HepG2 (cell line): ENCODE measurements around the gene STK10. TPM values are rescaled to one million over a fixed set of nuclear protein-coding genes. Genes with fewer than 3 reads are reported as not detected.

Experiments
- ATAC-seq: fragments of 200-7000 bp; cut with Tn5 transposase; 3 replicates; pipeline ENCODE4 v1.9.1; 2020; ENCODE audit warnings: mild to moderate bottlenecking, moderate library complexity
- BruUV-seq: library from RNA; stranded (reverse); fragments of 400-500 nt; replicated peaks from 2 replicates; lab custom pipeline; 2021; lab: Mats Ljungman, UMichigan
- CTCF ChIA-PET: fragments of 300-600 bp; formaldehyde crosslinking; extraction: SDS; loops from one replicate; lab custom pipeline; 2021; ENCODE audit warnings: low total read pairs, inconsistent platforms, low intra/inter-chr PET ratio; lab: Yijun Ruan, JAX
- POLR2A ChIA-PET: fragments of 350-600 bp; sonication (Branson Sonifier 250); formaldehyde crosslinking; loops from one replicate; lab custom pipeline; 2020; ENCODE audit warnings: antibody characterized with exemption, inconsistent platforms; lab: Yijun Ruan, JAX
- DNase-seq: peaks from one replicate; pipeline ENCODE4 v3.0.0-alpha.2; 2015; ENCODE audit warnings: low spot score
- FAIRE-seq: peaks from 3 replicates; lab custom pipeline; 2011; peaks lifted over from hg19 to GRCh38; lab: Jason Lieb, UNC
- H2AFZ ChIP-seq: one replicate; pipeline ENCODE4 v1.6.1; 2011; ENCODE audit warnings: low read length, inconsistent platforms
- H3K27ac ChIP-seq: fragments of 300-600 bp; 3 replicates; pipeline ENCODE4 v1.8.0; 2011; ENCODE audit warnings: mixed run types, mild to moderate bottlenecking, mixed read lengths, low read length, inconsistent platforms; ENCODE audit not compliant: insufficient read depth; ENCODE audit errors: extremely low read length
- H3K27me3 ChIP-seq, 2 experiments: fragments of 200-600 bp in 1 of 2; 2 replicates in 1 of 2; 3 replicates in 1 of 2; pipeline versions ENCODE4 v1.6.0 to v1.8.0; 2011; ENCODE audit warnings: low read length in 2 of 2, mild to moderate bottlenecking in 2 of 2, moderate library complexity in 2 of 2, inconsistent platforms in 1 of 2; ENCODE audit not compliant: insufficient read depth in 2 of 2, control insufficient read depth in 1 of 2
- H3K36me3 ChIP-seq, 2 experiments: fragments of 200-600 bp in 1 of 2; replicated peaks in 1 of 2; 2 replicates in 1 of 2; 3 replicates in 1 of 2; pipeline versions ENCODE4 v1.5.1 to v1.8.0; 2011; ENCODE audit warnings: low read length in 2 of 2, inconsistent platforms in 1 of 2; ENCODE audit not compliant: insufficient read depth in 2 of 2, control insufficient read depth in 1 of 2
- H3K4me1 ChIP-seq: 2 replicates; pipeline ENCODE4 v1.5.1; 2012; ENCODE audit warnings: low read length, inconsistent platforms; ENCODE audit not compliant: insufficient read depth
- H3K4me2 ChIP-seq: 2 replicates; pipeline ENCODE4 v1.6.0; 2011; ENCODE audit warnings: low read depth, low read length, inconsistent platforms
- H3K4me3 ChIP-seq, 3 experiments: fragments of 200-600 bp in 1 of 3; sonication (generic), shearing (Covaris generic) in 1 of 3; replicated peaks in 1 of 3; 2 replicates each; pipeline ENCODE4 v1.5.1; 2011 to 2016; ENCODE audit warnings: low read length in 3 of 3, inconsistent platforms in 2 of 3, low read depth in 2 of 3, mild to moderate bottlenecking in 2 of 3, control low read depth in 1 of 3, mixed read lengths in 1 of 3; ENCODE audit not compliant: insufficient read depth in 1 of 3
- H3K79me2 ChIP-seq: one replicate; pipeline ENCODE4 v1.6.1; 2011; ENCODE audit warnings: low read length, inconsistent platforms; ENCODE audit not compliant: insufficient read depth
- H3K9ac ChIP-seq: 2 replicates; pipeline ENCODE4 v1.6.0; 2011; ENCODE audit warnings: mild to moderate bottlenecking, low read depth, low read length, inconsistent platforms; ENCODE audit not compliant: insufficient read depth
- H3K9me3 ChIP-seq: 2 replicates; pipeline ENCODE4 v1.5.1; 2012; ENCODE audit warnings: mild to moderate bottlenecking, low read length
- H4K20me1 ChIP-seq: 2 replicates; pipeline ENCODE4 v1.6.0; 2011; ENCODE audit warnings: inconsistent platforms, mild to moderate bottlenecking, low read length, moderate library complexity; ENCODE audit not compliant: insufficient read depth
- HNF4G ChIP-seq, 2 experiments: sonication (generic) in 1 of 2; formaldehyde crosslinking in 1 of 2; IDR thresholded peaks; 2 replicates each; pipeline versions ENCODE4 v1.4.0 to v1.6.1; 2011 to 2020; ENCODE audit warnings: borderline replicate concordance in 2 of 2, low read depth in 2 of 2, mild to moderate bottlenecking in 2 of 2, low read length in 1 of 2, missing genetic modification reagents in 1 of 2, moderate library complexity in 1 of 2
- MED1 ChIP-seq: sonication (generic); formaldehyde crosslinking; IDR thresholded peaks from 2 replicates; pipeline ENCODE4 v1.4.0; 2020; ENCODE audit warnings: missing genetic modification reagents
- MEIS1 ChIP-seq: sonication (generic); formaldehyde crosslinking; IDR thresholded peaks from 2 replicates; pipeline ENCODE4 v1.9.0; 2021; ENCODE audit warnings: mild to moderate bottlenecking, missing genetic modification reagents, moderate library complexity, borderline replicate concordance
- PAX8 ChIP-seq: sonication (generic); formaldehyde crosslinking; IDR thresholded peaks from 2 replicates; pipeline ENCODE4 v1.8.0; 2022; ENCODE audit warnings: mild to moderate bottlenecking, missing genetic modification reagents, borderline replicate concordance
- TEAD3 ChIP-seq: optimal IDR thresholded peaks from 2 replicates; pipeline ENCODE3; 2016; ENCODE audit warnings: borderline replicate concordance
- WGBS: methylation state at CpG from one replicate; pipeline ENCODE4 v1.1.6; 2017; ENCODE audit warnings: low lambda C conversion rate; 5-methylcytosine and 5-hydroxymethylcytosine counted together
- in situ Hi-C: cut with HindIII; loops from 2 replicates; pipeline ENCODE4 v1.10.0; 2017; ENCODE audit warnings: low pct_unique_long_range_greater_than_20kb; ENCODE audit not compliant: extremely low pct_ligation_motif_present
- intact Hi-C: fragments of 100-400 bp; cut with micrococcal nuclease; formaldehyde crosslinking; loops from one replicate; pipeline ENCODE4 v1.10.0; 2022; ENCODE audit not compliant: unreplicated experiment
- polyA plus RNA-seq, 8 experiments: library from polyadenylated mRNA; depleted of rRNA in 3 of 8; stranded (reverse) in 7 of 8; unstranded in 1 of 8; fragments of >200 nt; fragmentation: Illumina TruSeq in 4 of 8; extraction: Trizol in 4 of 8; gene quantifications; 2 replicates each; pipeline versions ENCODE4 v1.2.1 to v1.2.3, GENCODE V29; 2011 to 2016; ENCODE audit warnings: low read depth in 4 of 8, missing spikeins in 1 of 8, mixed read lengths in 1 of 8; ENCODE audit not compliant: insufficient read depth in 1 of 8
- total RNA-seq, 5 experiments: library from RNA; depleted of rRNA; stranded (reverse); fragments of >200 nt; fragmentation: Illumina TruSeq; extraction: Trizol; gene quantifications; 2 replicates each; pipeline ENCODE4 v1.2.3, GENCODE V29; 2016; ENCODE audit warnings: low read depth in 1 of 5
- TF ChIP-seq, protein P1 (sequence below), 2 experiments: sonication (generic) in 1 of 2; formaldehyde crosslinking in 1 of 2; IDR thresholded peaks; 2 replicates each; pipeline versions ENCODE4 v1.6.1 to v1.9.0; 2014 to 2022; ENCODE audit warnings: antibody characterized with exemption in 1 of 2, borderline replicate concordance in 1 of 2, inconsistent platforms in 1 of 2, low read depth in 1 of 2, missing genetic modification reagents in 1 of 2
- TF ChIP-seq, protein P2 (sequence below): IDR thresholded peaks from 2 replicates; pipeline ENCODE4 v1.6.1; 2012; ENCODE audit warnings: low read depth, low read length, improper control_type of control experiment
- TF ChIP-seq, protein P3 (sequence below): sonication (generic); formaldehyde crosslinking; IDR thresholded peaks from 2 replicates; pipeline ENCODE4 v1.4.0; 2020; ENCODE audit warnings: mild to moderate bottlenecking, missing genetic modification reagents
- TF ChIP-seq, protein P4 (sequence below): sonication (generic); formaldehyde crosslinking; IDR thresholded peaks from 2 replicates; pipeline ENCODE4 v1.5.0; 2020; ENCODE audit warnings: missing genetic modification reagents

Gene STK10
- total and polyA plus RNA-seq, 2 of the 13 experiments (the other 11 are each of a cell fraction or from before 2014, with no cell fraction given): 7.0 to 7.2 TPM

DNA sequence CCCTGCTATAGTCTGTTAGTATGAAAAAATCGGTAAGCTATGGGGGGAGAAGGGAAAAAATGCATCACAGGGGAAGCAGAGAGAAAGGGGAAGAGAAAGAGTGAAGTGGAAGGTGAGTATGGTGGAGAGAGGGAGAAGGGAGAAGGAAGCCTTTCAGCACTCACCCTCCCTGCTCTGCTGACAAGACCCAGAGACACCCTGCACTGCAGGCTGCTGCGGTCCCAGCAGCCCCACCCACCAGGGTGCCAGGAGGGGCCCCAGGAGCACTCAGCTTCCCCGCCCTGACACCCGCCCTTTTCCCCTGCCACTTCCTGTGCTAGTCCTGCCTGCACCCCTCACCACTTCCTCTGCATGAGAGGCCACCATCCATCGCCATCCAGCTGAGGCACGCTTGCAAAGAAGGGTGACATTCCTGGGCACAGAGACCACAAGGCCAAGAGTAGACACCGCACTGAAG lies 12.7 kb downstream of the STK10 start:
- H3K4me2 ChIP-seq: peak overlapping the region; percentile 84
- intact Hi-C loops (no loop called here), in situ Hi-C loops (no loop called here)
- FAIRE-seq (no peak), DNase-seq (peak; percentile 25), ATAC-seq (peak; percentile 29)
- H3K4me3 ChIP-seq: no peak overlapping the region
- H3K36me3 ChIP-seq: no peaks in the 10 kb centered on the region
- H3K79me2 ChIP-seq: peaks cover 3% of the 10 kb centered on the region
- no peaks in the 10 kb centered on the region for H3K9me3 ChIP-seq
- H3K27ac ChIP-seq: no peak overlapping the region
- POLR2A ChIA-PET: interaction anchor here (0.9 to 4.3 kb wide), 7 partner anchors 12 to 169 kb away, joined by 3 to 65 read pairs (median 10); partner anchors contain the start of genes FBXW11 and STK10
- peaks cover 44% of the 10 kb centered on the region for H3K4me1 ChIP-seq
- 33% methylated on average over 4 of the region's 7 CpGs for whole genome bisulfite sequencing
- CTCF ChIA-PET: no interaction called here
- no peak overlapping the region for H3K9ac ChIP-seq
- no TSS peak for BruUV-seq
- H4K20me1 ChIP-seq: no peaks in the 10 kb centered on the region
- H2AFZ ChIP-seq: no peak overlapping the region
- H3K27me3 ChIP-seq: no peaks in the 10 kb centered on the region
- TF ChIP-seq, protein P1, sequence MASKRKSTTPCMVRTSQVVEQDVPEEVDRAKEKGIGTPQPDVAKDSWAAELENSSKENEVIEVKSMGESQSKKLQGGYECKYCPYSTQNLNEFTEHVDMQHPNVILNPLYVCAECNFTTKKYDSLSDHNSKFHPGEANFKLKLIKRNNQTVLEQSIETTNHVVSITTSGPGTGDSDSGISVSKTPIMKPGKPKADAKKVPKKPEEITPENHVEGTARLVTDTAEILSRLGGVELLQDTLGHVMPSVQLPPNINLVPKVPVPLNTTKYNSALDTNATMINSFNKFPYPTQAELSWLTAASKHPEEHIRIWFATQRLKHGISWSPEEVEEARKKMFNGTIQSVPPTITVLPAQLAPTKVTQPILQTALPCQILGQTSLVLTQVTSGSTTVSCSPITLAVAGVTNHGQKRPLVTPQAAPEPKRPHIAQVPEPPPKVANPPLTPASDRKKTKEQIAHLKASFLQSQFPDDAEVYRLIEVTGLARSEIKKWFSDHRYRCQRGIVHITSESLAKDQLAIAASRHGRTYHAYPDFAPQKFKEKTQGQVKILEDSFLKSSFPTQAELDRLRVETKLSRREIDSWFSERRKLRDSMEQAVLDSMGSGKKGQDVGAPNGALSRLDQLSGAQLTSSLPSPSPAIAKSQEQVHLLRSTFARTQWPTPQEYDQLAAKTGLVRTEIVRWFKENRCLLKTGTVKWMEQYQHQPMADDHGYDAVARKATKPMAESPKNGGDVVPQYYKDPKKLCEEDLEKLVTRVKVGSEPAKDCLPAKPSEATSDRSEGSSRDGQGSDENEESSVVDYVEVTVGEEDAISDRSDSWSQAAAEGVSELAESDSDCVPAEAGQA (IDR thresholded peaks at IDR 0.05; ENCODE audit: low read depth): no peak
- TF ChIP-seq, protein P1 (CRISPR knock-in tag; IDR thresholded peaks at IDR 0.05; ENCODE audit: borderline replicate concordance): no peak
- TF ChIP-seq, protein P2, sequence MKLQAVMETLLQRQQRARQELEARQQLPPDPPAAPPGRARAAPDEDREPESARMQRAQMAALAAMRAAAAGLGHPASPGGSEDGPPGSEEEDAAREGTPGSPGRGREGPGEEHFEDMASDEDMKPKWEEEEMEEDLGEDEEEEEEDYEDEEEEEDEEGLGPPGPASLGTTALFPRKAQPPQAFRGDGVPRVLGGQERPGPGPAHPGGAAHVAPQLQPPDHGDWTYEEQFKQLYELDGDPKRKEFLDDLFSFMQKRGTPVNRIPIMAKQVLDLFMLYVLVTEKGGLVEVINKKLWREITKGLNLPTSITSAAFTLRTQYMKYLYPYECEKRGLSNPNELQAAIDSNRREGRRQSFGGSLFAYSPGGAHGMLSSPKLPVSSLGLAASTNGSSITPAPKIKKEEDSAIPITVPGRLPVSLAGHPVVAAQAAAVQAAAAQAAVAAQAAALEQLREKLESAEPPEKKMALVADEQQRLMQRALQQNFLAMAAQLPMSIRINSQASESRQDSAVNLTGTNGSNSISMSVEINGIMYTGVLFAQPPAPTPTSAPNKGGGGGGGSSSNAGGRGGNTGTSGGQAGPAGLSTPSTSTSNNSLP: no peak
- TF ChIP-seq PAX8: no peak
- TF ChIP-seq, protein P3, sequence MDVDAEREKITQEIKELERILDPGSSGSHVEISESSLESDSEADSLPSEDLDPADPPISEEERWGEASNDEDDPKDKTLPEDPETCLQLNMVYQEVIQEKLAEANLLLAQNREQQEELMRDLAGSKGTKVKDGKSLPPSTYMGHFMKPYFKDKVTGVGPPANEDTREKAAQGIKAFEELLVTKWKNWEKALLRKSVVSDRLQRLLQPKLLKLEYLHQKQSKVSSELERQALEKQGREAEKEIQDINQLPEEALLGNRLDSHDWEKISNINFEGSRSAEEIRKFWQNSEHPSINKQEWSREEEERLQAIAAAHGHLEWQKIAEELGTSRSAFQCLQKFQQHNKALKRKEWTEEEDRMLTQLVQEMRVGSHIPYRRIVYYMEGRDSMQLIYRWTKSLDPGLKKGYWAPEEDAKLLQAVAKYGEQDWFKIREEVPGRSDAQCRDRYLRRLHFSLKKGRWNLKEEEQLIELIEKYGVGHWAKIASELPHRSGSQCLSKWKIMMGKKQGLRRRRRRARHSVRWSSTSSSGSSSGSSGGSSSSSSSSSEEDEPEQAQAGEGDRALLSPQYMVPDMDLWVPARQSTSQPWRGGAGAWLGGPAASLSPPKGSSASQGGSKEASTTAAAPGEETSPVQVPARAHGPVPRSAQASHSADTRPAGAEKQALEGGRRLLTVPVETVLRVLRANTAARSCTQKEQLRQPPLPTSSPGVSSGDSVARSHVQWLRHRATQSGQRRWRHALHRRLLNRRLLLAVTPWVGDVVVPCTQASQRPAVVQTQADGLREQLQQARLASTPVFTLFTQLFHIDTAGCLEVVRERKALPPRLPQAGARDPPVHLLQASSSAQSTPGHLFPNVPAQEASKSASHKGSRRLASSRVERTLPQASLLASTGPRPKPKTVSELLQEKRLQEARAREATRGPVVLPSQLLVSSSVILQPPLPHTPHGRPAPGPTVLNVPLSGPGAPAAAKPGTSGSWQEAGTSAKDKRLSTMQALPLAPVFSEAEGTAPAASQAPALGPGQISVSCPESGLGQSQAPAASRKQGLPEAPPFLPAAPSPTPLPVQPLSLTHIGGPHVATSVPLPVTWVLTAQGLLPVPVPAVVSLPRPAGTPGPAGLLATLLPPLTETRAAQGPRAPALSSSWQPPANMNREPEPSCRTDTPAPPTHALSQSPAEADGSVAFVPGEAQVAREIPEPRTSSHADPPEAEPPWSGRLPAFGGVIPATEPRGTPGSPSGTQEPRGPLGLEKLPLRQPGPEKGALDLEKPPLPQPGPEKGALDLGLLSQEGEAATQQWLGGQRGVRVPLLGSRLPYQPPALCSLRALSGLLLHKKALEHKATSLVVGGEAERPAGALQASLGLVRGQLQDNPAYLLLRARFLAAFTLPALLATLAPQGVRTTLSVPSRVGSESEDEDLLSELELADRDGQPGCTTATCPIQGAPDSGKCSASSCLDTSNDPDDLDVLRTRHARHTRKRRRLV (CRISPR knock-in tag): no peak
- no peak for TF ChIP-seq MED1 (CRISPR knock-in tag)
- TF ChIP-seq HNF4G (IDR thresholded peaks at IDR 0.05; ENCODE audit: borderline replicate concordance, low read depth, low read length): no peak
- no peak for TF ChIP-seq HNF4G (CRISPR knock-in tag; IDR thresholded peaks at IDR 0.05; ENCODE audit: borderline replicate concordance, low read depth)
- TF ChIP-seq TEAD3 (CRISPR knock-in tag): no peak
- TF ChIP-seq MEIS1: no peak
- TF ChIP-seq, protein P4, sequence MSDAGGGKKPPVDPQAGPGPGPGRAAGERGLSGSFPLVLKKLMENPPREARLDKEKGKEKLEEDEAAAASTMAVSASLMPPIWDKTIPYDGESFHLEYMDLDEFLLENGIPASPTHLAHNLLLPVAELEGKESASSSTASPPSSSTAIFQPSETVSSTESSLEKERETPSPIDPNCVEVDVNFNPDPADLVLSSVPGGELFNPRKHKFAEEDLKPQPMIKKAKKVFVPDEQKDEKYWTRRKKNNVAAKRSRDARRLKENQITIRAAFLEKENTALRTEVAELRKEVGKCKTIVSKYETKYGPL: no peak
